Activated T-cell treated with anti-CD3 and anti-CD28 coated beads for 1 hour (primary cell): Measurements from ENCODE around the gene MYOT.

ENCODE experiments used
- DNase-seq: peaks from one replicate; pipeline ENCODE4 v3.0.0-alpha.2; 2020; ENCODE audit warnings: low read depth

The MYOT gene

DNA sequence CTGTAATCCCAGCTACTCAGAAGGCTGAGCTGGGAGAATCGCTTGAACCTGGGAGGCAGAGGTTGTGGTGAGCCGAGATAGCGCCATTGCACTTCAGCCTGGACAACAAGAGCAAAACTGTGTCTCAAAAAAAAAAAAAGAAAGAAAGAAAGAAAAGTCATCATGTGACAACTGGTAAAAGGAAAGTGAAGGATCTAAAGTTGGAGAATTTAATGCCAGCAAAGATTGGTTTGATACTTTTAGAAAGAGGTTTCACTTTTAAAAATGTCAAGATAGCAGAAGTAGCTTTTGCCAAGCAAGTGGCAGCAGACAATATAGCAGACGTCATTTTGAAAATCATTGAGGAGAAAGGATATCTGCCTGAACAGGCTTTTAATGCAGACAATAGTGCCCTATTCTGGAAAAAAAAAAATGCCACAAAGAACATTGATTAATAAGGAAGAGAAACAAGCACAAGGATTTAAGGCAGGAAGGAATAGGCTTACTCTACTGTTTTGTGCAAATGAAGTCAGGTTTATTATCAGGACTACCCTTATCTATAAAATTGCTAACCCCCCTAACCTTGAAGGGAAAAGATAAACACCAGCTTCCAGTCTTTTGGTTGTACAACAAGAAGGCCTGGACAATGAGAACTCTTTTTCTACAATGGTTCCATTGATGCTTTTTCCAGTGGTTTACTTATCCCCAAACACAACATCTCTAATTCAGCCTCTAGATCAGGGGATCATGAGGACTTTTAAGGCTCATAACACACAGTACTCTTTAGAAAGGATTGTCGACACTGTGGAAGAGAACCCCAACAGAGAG lies 33.6 kb downstream of the MYOT start:
- no peak for DNase-seq

DNA sequence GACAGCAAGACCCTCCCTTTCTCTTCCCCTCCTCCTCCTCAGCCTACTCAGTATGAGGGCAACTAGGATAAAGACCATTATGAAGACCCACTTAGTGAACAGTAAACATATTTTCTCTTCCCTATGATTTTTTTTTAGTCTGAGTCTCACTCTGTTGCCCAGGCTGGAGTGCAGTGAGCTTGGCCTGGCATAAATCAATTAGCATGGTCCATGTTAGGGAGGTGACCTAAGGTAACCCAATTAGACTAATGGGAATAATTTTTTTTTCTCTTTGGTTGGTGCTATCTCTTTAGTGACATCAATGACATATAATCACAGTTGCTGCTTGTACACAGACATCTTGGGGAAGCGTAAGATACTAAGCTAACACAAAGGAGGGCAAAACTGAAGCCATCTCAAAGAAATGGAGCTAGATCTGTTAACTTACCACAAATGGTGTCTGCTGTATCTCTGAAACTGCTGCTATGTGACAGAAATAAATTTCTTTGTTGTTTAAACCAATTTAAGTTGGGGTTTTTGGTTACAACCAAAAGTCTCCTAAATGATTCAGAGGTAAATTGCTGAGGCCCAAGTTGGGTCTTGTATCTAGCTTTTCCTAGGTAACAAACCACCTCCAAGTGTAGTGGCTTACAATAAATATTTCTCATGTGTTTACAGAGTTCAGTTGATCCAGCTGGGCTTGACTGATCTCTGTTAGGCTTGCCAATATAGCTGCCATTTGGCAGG lies 34.9 kb downstream of the MYOT start:
- DNase-seq: no peak

GRCh38 chr5:137914758-137915157 lies 47.1 kb downstream of the MYOT start:
- DNase-seq: no peak

DNA sequence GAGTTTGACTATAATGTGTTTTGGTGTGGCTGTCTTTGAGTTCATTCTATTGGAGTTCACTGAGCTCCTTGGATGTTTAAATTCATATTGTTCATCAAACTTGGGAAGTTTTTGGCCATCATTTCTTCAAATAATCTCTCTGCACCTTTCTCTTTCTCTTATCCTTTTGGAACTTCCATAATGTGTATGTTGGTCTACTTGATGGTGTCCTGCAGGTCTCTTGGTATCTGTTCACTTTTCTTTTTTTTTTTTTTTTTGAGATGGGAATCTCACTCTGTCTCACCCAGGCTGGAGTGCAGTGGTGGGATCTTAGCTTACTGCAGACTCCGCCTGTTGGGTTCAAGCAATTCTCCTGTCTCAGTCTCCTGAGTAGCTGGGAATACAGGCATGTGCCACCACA lies 49.3 kb downstream of the MYOT start:
- DNase-seq: no peak

GRCh38 chr5:137921931-137922330 lies 54.3 kb downstream of the MYOT start:
- DNase-seq: no peak

- no peak for DNase-seq
These were observed 56.2 kb downstream of the MYOT start for GRCh38 chr5:137923856-137924255.

- DNase-seq: no peak
These were observed 65.1 kb downstream of the MYOT start for GRCh38 chr5:137932800-137933199.

DNA sequence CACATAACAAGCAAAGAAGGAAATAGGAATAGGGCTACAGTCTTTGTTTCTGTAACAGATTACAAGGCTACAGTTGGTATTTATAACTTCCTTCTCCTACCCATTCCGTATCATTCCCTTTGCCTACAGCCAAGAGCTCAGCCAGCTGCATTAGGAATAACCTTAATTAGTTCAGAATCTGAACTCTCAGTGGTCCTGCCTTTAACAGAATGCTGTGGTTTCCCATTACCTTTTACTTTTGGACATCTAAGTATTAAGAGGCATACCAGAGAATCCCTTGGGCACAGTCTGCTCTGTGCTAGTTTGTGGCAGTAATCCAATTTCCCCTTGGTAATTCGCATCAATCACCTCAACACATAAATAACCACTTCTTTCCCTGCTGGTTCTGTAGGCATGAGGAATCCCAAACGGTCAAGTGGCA lies 65.8 kb downstream of the MYOT start:
- no peak for DNase-seq

DNA sequence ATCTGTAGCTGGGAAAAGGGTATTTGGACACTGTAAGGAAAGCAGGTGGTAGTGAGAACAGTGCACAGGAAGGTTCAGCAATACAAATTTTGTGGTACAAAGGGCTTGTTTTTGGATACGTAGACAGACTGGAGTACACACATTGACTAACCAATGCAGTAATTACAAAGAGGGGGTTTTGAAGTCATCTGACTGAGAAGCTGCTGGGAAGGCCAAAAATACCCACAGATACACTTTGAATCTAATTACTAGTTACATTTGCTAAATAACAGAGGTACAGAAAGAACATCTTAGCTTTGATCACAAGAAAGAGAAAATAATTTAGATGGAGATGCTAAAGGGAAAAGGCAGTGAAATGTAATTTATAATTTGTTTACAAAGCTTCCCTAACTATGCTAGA lies 67.5 kb downstream of the MYOT start:
- DNase-seq: no peak

DNA sequence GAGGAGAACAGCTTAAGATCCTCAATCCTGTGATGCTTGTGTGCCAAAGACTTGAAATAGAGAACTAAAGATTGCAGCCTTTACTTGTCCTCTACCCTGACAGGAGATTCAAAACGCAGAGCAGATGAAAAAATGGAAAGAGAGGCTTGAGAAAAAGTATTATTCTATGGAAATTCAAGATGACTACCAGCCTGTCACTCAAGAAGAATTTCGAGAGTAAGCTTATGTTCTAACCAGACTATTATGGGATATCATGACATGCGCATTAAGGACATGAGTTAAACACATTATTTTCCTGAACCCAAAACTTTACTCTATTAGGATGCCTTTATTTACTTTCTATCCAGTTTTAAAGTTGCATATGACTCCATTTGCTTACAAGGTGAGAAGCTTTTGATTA lies 68.0 kb downstream of the MYOT start:
- no peak for DNase-seq
